GM19023 (cell line): Measurements from ENCODE around the gene PTPRH.
"Not testable (repeated sequence)": the region's sequence is repeated elsewhere in the genome, so short reads cannot be mapped to it uniquely, and the experiment has no call there.

Experiments used
- ATAC-seq: cut with Tn5 transposase; IDR thresholded peaks from one replicate; pipeline ENCODE4 v1.9.1; 2021; ENCODE audit warnings: mild to moderate bottlenecking, moderate library complexity; ENCODE audit not compliant: unreplicated experiment

Gene PTPRH

DNA sequence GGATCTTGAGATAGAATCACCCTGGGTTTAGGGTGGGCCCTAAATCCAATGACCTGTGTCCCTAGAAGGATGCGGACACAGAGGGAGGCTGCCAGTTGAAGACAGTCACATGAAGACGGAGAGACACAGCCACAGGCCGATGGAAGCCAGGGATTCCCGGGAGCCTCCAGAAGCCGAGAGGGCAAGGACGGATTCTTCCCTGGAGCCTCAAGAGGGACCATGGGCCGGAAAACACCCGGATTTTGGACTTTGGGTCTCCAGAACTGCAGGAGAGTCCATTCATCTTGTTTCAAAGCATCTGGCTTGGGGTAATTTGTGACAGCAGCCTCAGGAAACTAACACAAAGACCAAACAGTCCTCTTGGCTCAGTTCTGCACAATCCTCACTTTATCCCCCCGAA, 17.0 kb upstream of the PTPRH start:
- no peak for ATAC-seq

DNA sequence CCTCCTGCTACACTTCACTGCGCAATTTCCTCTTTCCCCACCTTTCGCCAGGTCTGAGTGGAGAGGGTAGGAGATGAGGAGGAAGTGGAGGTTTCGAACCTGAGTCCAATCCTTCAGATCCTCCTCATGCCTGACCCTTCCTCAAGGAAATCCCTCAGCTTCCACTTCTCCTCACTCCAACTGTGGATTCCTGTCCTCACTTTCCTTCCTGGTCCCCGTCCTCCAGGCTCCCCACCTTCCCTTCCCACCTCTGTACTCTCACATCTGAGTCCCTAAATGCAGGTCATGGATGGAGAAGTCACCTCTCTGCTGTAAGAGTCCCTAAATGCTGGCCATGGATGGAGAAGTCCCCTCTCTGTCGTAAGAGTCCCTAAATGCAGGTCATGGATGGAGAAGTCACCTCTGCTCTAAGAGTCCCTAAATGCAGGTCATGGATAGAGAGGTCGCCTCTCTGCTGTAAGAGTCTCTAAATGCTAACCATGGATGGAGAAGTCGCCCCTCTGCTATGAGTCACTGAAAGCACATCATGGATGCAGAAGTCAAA, 16.2 kb upstream of the PTPRH start:
- no peak for ATAC-seq

DNA sequence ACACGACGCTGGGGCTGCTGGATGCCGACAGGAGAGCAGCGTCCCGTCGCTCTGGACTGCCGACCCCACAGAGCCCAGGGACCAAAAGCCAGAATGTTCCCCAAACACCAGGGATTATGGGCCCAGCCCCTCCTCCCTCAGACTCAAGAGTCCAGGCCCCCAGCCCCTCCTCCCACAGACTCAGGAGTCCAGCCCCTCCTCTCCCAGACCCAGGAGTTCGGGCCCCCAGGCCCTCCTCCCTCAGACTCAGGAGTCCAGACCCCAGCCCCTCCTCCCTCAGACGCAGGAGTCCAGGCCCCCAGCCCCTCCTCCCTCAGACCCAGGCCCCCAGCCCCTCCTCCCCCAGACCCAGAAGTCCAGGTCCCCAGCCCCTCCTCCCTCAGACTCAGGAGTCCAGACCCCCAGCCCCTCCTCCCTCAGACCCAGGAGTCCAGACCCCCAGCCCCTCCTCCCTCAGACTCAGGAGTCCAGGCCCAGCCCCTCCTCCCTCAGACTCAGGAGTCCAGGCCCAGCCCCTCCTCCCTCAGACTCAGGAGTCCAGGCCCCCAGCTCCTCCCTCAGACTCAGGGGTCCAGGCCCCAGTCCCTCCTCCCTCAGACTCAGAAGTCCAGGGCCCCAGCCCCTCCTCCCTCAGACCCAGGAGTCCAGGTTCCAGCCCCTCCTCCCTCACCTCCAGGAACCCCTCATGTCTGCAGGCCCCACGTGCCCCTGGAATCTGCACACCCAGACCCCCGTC, 15.5 kb upstream of the PTPRH start:
- ATAC-seq = not testable (repeated sequence)

DNA sequence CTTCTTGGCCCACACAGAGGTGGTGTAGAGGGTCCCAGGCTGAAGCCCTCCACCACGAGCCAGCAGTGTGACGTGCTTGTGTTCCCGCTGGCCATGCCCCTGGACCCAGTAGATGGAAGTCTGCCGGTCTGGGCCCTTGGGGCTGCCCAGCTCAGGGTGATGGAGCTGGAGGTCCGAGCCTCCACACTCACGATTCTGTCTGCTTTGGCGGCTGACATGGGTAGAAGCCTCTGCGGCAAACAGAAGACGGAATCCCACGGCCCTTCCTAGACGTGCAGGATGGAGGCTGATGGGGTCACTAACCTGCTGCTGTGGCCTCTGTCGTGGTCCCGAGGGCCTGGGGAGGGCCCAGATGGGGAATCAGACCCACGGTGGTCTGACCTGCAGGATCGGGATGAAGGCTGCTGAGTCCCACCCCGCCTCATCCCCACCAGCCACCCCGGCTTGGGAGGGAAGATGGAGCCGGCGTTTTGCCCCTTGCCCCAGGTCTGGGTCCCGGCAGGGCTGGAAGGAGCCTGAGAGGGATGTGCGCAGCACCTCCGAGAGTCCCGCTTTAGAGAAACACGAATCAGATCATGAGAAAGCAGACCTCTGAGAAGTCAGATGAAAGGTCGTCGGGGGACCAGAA, 14.9 kb upstream of the PTPRH start:
- ATAC-seq = no peak

DNA sequence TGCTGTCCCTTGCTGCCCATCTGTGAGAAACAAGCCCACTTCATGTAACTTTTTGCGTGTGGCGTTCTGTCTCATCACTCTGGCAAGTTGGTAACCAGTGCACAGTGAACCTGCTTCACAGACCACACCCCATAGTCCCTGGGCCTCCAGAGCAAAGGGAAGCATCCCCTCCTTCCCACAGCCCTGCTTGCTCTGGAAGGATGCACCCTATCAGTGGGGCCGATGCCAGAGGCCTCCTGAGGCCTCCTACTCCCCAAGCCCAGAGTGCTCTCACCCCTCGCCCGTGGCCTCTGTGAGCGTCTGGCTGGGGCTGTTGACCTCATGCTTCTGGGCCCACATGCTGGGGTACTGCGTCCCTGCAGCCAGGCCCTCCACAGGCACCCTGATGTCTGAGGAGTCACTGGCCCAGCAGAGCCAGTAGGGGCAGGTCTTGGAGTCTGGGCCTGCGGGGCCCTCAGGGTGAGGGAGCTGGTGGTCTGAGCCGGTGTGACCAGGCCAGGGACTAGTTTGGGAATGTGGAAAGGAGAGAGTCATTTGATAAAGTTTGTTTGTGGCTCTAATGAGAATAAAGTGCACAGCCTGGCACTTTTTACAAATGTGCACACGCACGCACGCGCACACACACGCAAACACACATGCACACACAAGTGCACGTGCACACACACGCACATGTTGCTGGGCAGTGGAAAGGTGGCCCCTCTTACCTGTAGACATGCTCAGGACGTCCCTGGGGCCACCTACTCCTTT, 14.2 kb upstream of the PTPRH start:
- no peak for ATAC-seq

DNA sequence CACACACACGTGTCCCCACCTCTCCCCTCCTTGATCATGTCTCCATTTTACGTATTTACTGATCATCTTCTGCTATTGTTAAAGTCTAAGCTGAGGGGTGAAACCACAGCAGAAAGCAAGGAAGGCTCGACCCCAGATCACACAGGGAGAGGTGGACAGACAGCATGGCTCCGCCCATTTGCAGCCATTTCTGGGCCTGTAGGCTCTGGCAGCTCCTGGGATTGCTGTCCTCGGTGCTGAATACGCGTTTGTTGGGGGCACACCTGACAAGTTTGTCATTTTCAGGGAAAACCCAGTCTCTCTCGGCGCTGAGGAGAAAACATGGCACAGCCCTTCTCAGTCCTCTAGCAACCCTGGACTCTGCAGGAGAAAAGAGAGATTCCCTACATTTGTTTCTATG, 11.2 kb upstream of the PTPRH start:
- no peak for ATAC-seq

DNA sequence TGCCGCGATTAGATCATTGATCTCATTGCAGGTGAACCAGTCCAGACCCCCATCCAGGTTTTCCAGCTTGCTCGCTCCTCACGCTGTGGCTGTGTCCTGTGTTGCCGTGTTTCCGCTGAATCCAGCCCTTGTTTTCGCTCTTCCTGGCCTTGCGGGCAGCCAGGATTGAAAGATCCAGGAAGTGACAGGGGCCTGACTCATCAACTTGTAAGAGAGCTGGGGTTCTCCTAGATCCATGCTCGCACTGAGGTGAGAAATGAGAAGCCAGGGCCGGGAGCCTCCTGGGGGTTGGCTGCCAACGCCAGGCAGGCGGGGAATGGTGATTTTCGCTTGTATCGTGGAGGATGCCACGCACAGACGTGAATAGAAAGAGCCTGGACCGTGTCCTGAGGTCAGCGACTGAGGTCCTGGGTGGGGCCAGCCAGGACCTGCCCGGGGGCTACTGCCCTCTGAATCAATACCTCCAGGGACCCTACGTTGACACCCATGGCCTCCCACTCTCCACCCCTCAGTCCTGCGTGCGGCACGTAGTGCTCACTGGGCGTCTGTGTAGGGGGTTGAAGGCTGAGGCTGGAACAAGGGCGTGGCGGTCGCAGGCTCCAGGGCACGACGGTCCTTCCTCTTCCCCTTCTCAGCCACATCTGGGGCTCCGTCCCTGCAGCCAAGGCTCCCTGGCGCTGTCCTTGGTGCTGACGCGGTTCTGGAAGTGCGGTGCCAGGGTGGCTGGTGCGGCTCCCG, 7.3 kb upstream of the PTPRH start:
- no peak for ATAC-seq

DNA sequence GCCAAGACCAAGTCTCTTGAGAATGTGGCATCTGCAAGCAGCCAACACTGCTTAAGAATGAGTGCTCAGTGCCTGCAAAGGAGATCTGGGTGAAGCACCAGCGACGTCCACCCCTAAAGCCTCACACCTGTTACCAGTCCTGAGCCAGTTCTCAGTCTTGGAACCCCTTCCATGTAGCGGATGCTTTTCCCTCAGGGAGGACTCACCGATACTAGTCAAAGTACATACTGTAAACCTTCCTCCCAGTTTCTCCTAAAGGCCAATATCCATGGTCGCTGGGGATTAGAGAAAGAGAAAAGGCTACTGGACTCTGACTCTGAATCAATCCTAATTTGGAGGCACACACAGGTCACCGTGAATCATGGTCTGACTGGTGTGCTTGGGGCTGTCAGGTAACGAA, 4.2 kb upstream of the PTPRH start:
- ATAC-seq = no peak

DNA sequence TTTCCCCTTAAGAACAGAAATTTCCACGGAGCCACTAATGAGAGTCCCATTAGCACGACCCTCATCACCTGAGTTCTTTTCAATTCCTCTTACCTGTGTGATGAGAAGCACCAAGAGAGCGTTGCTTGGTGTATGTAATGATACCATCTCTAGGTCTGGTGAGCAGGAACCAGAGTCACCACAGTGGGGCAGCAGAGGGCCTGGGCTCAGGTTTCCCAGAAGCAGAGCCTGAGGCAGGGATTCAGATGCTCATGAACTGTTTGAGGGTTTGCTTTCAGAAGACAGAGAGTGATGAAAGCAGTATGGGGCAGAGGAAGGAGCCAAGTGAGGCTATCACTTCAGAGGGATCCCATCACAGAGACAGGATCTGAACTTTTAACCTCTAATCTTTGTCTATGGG, 3.1 kb upstream of the PTPRH start:
- no peak for ATAC-seq

DNA sequence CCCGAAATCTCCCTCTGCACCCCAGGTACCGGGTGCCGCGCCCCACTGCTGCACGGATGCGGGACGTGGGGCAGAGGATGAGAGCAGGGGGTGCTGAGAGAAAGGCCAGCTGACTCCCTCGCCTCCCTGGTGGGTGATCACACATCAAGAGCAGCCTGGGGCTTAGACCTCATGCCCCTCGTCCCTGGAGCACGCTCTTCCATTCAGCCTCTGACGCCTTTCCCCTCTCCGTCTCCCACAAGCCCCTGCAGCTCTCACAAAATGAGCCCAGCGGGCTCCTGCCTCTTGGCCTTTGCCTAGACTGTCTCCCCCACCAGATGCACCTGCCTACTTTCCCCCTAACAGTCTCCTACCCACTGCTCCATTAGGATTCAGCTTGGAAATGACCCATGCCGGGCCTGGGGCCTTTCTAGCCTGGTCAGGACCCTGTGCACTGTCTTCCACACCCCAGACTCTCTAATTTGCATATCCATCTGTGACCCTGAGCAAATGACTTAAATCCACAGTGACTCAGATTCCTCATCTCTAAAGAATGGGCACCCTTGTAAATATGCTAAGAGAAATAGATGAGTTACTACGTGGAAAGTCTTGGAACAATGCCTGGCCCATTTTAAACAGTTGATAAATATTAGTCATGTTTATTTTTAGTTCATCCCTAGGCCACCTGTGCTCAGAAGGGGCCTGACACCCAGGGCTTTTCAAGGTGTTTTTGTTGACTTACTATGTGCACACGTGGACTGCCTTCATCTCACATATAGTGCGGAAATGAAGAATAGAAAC, 582 bp upstream of the PTPRH start:
- no peak for ATAC-seq

DNA sequence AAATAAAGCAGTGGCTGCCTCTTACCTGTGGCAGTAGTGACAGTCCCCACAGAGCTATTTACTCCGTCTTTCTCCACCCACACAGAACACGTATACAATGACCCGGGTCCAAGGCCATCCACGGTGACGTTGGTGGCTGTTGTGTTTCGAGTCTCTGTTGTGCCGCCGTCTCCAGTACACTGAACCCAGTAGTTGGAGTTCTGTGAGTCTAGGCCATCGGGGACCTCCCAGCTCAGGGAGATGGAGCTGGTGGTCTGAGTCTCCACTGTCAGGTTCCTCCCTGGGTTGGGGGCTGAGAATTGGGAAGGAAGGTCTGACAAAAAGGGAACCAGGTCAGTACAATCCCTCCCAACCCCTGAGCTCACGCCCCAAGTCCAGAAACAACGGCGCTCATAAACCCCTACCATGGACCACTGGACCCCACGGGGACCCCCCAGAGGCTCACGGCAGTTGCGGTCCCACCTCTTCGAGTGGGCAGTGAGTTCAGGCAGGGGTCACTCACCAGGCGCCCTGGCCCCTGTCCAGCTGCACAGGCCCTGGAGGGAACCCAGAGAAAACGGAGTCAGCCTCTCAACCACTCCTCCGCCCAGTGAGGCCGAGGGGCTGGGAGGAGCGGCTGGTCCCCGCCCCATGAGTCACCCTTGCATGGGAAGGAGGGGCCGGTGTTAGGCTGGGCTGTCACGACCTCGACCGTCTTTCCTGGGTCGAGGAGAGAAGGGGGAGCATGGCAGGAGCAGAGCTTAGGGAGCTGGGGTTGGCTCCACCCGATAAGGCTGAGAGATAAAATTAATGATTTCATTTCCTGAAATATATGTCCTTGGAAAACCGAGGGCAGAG, 2.4 kb downstream of the PTPRH start:
- ATAC-seq = no peak

DNA sequence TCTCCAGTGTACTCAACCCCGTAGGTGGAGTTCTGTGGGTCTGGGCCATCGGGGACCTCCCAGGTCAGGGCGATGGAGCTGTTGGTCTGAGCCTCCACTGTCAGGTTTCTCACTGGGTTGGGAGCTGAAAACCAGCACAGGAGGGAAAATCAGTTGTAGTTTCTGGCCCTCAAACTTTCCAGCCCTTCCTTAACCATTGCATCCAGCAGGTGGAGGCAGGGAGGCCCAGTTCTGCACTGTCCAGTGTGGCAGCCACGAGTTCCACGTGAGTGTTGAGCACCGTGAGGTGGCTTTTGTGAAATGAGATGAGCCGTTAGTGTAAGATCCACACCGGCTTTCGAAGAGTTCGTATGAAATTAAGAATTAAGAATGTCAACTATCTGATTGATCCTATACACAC, 7.1 kb downstream of the PTPRH start:
- not testable (repeated sequence) for ATAC-seq

DNA sequence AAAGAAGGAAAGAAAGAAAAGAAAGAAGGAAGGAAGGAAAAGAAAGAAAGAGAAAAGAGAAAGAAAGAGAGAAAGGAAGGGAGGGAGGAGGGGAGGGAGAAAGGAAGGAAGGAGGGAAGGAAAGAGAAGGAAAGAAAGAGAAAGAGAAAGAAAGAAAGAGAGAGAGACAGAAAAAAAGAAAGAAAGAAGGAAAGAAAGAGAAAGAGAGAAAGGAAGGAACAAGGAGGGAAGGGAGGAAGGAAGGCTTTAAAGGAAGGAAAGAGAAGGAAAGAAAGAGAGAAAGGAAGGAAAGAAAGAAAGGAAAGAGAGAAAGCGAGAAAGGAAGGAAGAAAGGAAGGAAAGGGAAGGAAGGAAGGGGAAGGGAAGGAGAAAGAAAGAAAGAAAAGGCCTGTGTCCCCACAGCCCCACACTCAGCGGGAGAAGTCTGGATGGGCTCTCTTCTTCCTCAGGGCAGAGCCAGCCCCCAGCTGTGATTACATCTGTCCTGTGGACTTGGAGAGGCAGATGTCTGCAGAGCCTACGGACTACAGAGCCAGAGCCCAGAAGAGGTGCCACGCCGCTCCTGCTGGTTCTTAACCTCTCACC, 9.6 kb downstream of the PTPRH start:
- no peak for ATAC-seq

DNA sequence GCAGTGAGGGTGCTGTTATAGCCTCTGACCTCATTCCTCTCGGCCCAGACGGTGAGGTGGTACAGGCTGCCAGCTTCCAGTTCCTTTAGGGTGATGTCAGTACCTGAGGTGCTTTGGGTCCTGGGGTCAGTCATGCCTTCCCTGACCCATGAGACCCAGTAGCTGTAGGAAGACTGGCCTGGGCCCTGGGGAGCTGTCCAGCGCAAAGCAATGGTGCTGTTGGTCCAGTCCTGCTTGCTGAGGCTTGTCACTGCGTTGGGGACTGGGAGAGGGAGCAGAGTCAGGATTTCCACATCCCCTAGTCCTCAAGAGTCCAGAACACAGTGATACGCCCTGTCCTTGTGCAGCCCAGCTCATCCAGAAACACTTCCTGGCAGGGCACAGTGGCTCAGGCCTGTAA, 10.7 kb downstream of the PTPRH start:
- no peak for ATAC-seq

DNA sequence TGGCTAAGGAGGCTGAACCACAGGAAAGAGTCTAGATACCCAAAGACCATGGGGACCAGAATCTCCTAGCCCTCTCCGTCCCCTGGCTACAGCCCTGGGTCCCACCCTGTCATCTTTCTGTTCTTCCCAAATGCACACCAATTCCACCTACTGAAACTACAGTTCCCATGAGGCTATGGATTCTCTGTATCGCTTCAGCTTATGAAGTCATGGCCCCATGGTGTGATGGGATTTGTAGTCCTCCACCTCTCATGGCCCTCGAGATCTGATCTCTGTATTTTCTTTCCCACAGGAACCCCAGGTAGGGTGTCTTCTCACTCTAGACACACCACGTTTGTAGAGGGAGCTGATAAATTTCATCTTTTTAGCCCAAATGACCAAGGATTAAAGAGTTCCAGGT, 11.8 kb downstream of the PTPRH start:
- ATAC-seq = no peak

DNA sequence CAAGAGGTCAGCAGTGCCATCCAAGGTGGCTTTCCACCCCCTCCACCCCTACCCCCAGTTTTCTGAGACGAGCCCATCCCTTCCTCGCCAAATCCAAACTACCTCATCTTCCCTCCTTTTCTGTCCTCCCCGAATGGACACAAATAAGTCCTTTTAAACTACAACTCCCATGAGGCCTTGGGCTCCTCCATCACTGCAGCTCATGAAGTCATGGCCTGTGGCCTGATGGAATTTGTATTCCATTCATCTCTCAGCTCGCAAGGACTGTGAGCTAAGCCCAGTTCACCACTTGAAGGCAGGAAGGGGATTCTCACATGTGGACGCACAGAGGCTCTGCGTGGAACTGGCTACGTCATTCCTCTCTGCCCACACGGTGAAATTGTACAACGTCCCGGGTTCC, 12.5 kb downstream of the PTPRH start:
- no peak for ATAC-seq

DNA sequence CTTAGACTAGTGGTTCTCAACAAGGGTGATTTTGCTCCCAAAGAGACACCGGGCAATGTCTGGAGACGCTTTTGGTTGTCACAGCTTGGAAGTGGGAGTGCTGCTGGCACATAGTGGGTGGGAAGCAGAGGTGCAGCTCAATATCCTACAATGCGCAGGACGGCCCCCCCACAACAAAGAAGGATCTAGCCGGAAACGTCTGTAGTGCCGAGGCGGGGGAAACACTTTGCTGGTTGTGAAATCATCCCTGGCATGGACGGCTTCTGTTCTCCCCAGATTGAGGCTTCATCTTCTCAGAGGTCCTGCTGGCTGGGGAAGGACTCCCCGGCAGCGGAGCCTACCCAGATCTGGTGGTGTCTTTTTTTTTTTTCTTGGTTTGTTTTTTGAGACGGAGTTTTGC, 15.8 kb downstream of the PTPRH start:
- no peak for ATAC-seq

DNA sequence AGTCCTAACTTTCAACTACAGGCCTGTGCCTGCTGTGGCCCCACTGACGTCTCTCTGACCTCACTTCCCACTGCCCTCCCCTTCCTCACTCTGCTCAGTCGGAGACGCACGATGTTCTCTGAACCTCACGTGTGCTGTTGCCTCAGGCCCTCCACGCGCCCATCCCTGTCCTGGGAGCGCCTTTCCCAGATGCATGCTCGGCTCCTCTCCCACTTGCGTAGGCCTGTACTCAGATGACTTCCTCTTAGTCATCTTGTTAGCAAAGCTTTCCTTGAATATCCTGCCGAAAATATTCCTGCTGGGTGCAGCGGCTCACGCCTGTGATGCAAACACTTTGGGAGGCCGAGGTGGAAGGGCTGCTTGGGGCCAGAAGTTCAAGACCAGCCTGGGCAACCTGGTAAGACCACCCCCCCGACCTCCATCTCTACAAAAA, 19.9 kb downstream of the PTPRH start:
- no peak for ATAC-seq

DNA sequence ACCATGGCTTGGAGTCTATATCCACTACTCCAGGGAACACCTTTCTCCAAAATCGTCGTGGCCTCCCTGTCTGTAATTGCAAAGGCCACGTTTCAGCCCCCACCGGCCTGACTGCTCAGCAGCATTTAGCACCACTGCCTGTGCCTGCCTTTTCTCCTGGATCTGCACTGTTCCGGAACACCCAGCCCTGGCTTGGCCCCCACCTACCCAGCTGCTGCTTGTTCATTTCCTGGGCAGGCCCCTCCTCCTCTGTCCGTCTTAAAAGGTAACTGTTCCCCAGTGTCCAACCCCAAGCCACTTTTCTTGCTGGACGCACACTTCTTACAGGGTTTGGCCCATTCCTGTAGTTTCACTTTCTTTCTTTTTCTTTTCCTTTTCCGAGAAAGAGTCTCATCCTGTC, 20.7 kb downstream of the PTPRH start:
- no peak for ATAC-seq
